Keratinocyte (primary cell): ENCODE measurements around the gene FAM228A. TPM values are rescaled to one million over a fixed set of nuclear protein-coding genes. Genes with fewer than 3 reads are reported as not detected.

Experiments used
- DNase-seq: peaks from one replicate; pipeline ENCODE4 v3.0.0-alpha.2; 2011; ENCODE audit warnings: low read depth, missing footprints, low spot score
- FAIRE-seq: peaks from 2 replicates; lab custom pipeline; 2011; peaks lifted over from hg19 to GRCh38; lab: Jason Lieb, UNC
- H2AFZ ChIP-seq: 2 replicates; pipeline ENCODE4 v1.6.0; 2012; ENCODE audit warnings: low read length, control low read depth, inconsistent platforms; ENCODE audit not compliant: control insufficient read depth
- H3K27ac ChIP-seq: 2 replicates; pipeline ENCODE4 v1.5.1; 2011; ENCODE audit warnings: low read length; ENCODE audit not compliant: control insufficient read depth, insufficient read depth
- H3K27me3 ChIP-seq: 3 replicates; pipeline ENCODE4 v1.6.0; 2011; ENCODE audit warnings: low read length; ENCODE audit not compliant: control insufficient read depth, insufficient read depth; ENCODE audit errors: extremely low read depth
- H3K36me3 ChIP-seq, 2 experiments: 2 replicates in 1 of 2; 3 replicates in 1 of 2; pipeline ENCODE4 v1.5.1; 2011; ENCODE audit warnings: low read length in 2 of 2, mild to moderate bottlenecking in 1 of 2; ENCODE audit not compliant: control insufficient read depth in 2 of 2, insufficient read depth in 2 of 2; ENCODE audit errors: extremely low read depth in 1 of 2
- H3K4me1 ChIP-seq: 3 replicates; pipeline ENCODE4 v1.5.1; 2011; ENCODE audit warnings: low read length; ENCODE audit not compliant: control insufficient read depth, insufficient read depth; ENCODE audit errors: extremely low read depth
- H3K4me2 ChIP-seq: 3 replicates; pipeline ENCODE4 v1.6.0; 2011; ENCODE audit warnings: low read depth, low read length; ENCODE audit not compliant: control insufficient read depth, insufficient read depth; ENCODE audit errors: extremely low read depth
- H3K4me3 ChIP-seq, 3 experiments: fragments of 200-600 bp in 1 of 3; sonication (generic) in 1 of 3; 2 replicates in 2 of 3; 3 replicates in 1 of 3; pipeline ENCODE4 v1.5.1; 2011 to 2016; ENCODE audit warnings: low read length in 3 of 3, mild to moderate bottlenecking in 3 of 3, control low read depth in 2 of 3, inconsistent platforms in 1 of 3, low read depth in 1 of 3, mixed read lengths in 1 of 3, mixed run types in 1 of 3, moderate library complexity in 1 of 3; ENCODE audit not compliant: control insufficient read depth in 2 of 3, insufficient read depth in 2 of 3; ENCODE audit errors: extremely low read depth in 1 of 3
- H3K79me2 ChIP-seq: 2 replicates; pipeline ENCODE4 v1.6.0; 2012; ENCODE audit warnings: low read length; ENCODE audit not compliant: control insufficient read depth, insufficient read depth
- H3K9ac ChIP-seq: 3 replicates; pipeline ENCODE4 v1.6.0; 2011; ENCODE audit warnings: low read length; ENCODE audit not compliant: control insufficient read depth, insufficient read depth; ENCODE audit errors: extremely low read depth
- H3K9me1 ChIP-seq: 3 replicates; pipeline ENCODE4 v1.6.0; 2011; ENCODE audit warnings: low read length; ENCODE audit not compliant: control insufficient read depth, insufficient read depth; ENCODE audit errors: extremely low read depth
- H3K9me3 ChIP-seq: 2 replicates; pipeline ENCODE4 v1.5.1; 2012; ENCODE audit warnings: low read depth, low read length; ENCODE audit not compliant: control insufficient read depth
- H4K20me1 ChIP-seq: 3 replicates; pipeline ENCODE4 v1.6.0; 2011; ENCODE audit warnings: low read length; ENCODE audit not compliant: control insufficient read depth, insufficient read depth; ENCODE audit errors: extremely low read depth
- CTCF ChIP-seq, 3 experiments: IDR thresholded peaks in 1 of 3; conservative IDR thresholded peaks in 1 of 3; optimal IDR thresholded peaks in 1 of 3; 2 replicates in 2 of 3; 3 replicates in 1 of 3; pipeline versions ENCODE3 to v1.5.1; 2011; ENCODE audit warnings: low read length in 3 of 3, mild to moderate bottlenecking in 3 of 3, moderate library complexity in 2 of 3, control low read depth in 1 of 3, inconsistent platforms in 1 of 3; ENCODE audit not compliant: insufficient read depth in 2 of 3; ENCODE audit errors: extremely low read depth in 1 of 3
- EZH2 ChIP-seq: IDR thresholded peaks from one replicate; pipeline ENCODE4 v1.6.1; 2012; ENCODE audit warnings: inconsistent platforms, mild to moderate bottlenecking, low read length, moderate library complexity
- dilution Hi-C: fragments of 300-500 bp; cut with MboI; formaldehyde crosslinking; loops from one replicate; pipeline ENCODE4 v1.7.0; 2020; ENCODE audit warnings: low sequenced_read_pairs; ENCODE audit not compliant: extremely low pct_ligation_motif_present
- polyA plus RNA-seq, 5 experiments: library from polyadenylated mRNA; depleted of rRNA in 3 of 5; stranded (reverse) in 3 of 5; stranded (forward) in 1 of 5; unstranded in 1 of 5; fragments of >200 nt; gene quantifications; 1 replicate in 1 of 5; 2 replicates in 3 of 5; 3 replicates in 1 of 5; pipeline versions ENCODE4 v1.2.1 to v1.2.3, GENCODE V29; 2011 to 2012; ENCODE audit warnings: missing spikeins in 2 of 5, low read depth in 1 of 5, low replicate concordance in 1 of 5

The FAM228A gene
- polyA plus RNA-seq, 1 donor (not counting 4 experiments of a cell fraction or from before 2014, with no cell fraction given) = not detected

- TF ChIP-seq EZH2 = no peak
- TF ChIP-seq CTCF (optimal IDR thresholded peaks at IDR 0.05 in 1 of 3, IDR thresholded peaks at IDR 0.05 in 1 of 3, conservative IDR thresholded peaks at IDR 0.05 in 1 of 3; ENCODE audit: extremely low read depth in 1 of 3, insufficient read depth in 2 of 3, low read length in 3 of 3) = no peak
- Histone ChIP-seq H4K20me1 (no peaks in the 10 kb centered on the region), H3K9ac (no peak overlapping the region), H3K4me3 (no peak overlapping the region), H3K27me3 (no peaks in the 10 kb centered on the region), H3K9me3 (no peaks in the 10 kb centered on the region), H3K4me2 (no peak overlapping the region), H3K79me2 (no peaks in the 10 kb centered on the region), H2AFZ (no peak overlapping the region), H3K36me3 (no peaks in the 10 kb centered on the region), H3K27ac (no peak overlapping the region), H3K4me1 (no peaks in the 10 kb centered on the region), H3K9me1 (no peaks in the 10 kb centered on the region)
- DNase-seq = no peak
- dilution Hi-C loops = no loop called here
- no peak for FAIRE-seq
Observed at GRCh38 chr2:24169023-24169422, 5.8 kb upstream of the FAM228A start.

GRCh38 chr2:24175631-24176187, 856 bp downstream of the FAM228A start:
- no peak for TF ChIP-seq CTCF (optimal IDR thresholded peaks at IDR 0.05 in 1 of 3, IDR thresholded peaks at IDR 0.05 in 1 of 3, conservative IDR thresholded peaks at IDR 0.05 in 1 of 3; ENCODE audit: extremely low read depth in 1 of 3, insufficient read depth in 2 of 3, low read length in 3 of 3)
- TF ChIP-seq EZH2 = no peak
- FAIRE-seq = peak; percentile 13
- dilution Hi-C loops = no loop called here
- Histone ChIP-seq H3K4me2 (peak overlapping the region; percentile 55), H2AFZ (no peak overlapping the region), H3K9me3 (no peaks in the 10 kb centered on the region), H3K4me3 (peak overlapping the region in 1 of 3 experiments; percentile 29), H3K27ac (no peak overlapping the region), H3K9me1 (no peaks in the 10 kb centered on the region), H3K9ac (no peak overlapping the region), H3K36me3 (no peaks in the 10 kb centered on the region), H4K20me1 (no peaks in the 10 kb centered on the region), H3K4me1 (no peaks in the 10 kb centered on the region), H3K27me3 (peaks cover 10% of the 10 kb centered on the region), H3K79me2 (no peaks in the 10 kb centered on the region)
- DNase-seq = no peak
